ENCODE results near the gene FLRT3.

Gene FLRT3

DNA sequence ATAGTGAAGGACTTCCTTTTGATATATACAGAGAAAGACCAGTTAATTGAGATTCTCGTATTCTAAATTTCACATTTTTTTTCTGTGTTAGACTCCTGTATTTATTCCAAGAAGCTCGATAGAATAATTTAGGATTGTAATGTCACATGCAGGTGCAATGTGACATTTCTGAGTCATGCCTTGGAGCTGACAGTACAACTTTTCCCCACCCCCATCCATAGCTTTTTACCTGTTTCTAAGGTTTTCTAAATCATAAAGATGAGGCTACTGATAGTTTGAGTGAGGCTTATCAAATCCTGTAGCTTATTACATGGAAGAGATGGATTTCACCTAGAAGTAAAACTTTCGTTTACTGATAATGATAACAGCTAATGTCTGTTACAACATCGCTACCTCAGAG lies 37.6 kb downstream of the FLRT3 start:
- H3K9me3 ChIP-seq (ENCODE audit: control insufficient read depth, low read length): no peaks in the 10 kb centered on the region
- H3K27me3 ChIP-seq (replicated peaks; ENCODE audit: control insufficient read depth, insufficient read depth, low read length, poor library complexity, severe bottlenecking): no peaks in the 10 kb centered on the region
- no peak overlapping the region for H3K4me3 ChIP-seq (ENCODE audit: insufficient read depth, low read depth, low read length, poor library complexity, severe bottlenecking)
- no peak overlapping the region for H3K27ac ChIP-seq (ENCODE audit: insufficient read depth, low read length, poor library complexity, severe bottlenecking)
- no peak for DNase-seq
- H3K4me1 ChIP-seq (ENCODE audit: control insufficient read depth, insufficient read depth, low read length, poor library complexity, severe bottlenecking): no peaks in the 10 kb centered on the region
- no peaks in the 10 kb centered on the region for H3K36me3 ChIP-seq (ENCODE audit: control insufficient read depth, insufficient read depth, low read length)

DNA sequence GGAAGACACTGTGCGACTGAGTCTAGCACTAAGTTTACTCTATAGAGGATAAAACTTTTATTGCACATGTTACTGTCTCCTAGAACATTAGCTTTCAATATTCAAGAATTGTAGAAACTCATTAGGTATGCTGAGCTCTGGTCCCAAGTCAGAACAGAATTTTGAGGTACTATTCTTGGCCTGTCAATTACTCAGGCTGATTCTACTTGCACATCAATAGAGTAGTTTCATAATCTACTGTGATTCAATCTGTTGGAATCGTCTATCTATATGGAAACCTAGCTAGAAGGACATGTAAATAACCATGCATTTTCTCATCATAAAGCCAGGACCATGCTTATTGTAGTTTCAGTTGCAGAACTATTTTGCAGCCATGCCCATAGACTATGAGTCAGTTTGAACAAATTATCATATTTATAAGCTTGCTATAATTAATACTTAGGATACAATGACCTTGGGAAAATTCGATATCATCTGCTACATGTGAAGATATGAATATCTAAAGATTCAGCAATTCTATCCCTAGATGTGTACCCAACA lies 41.6 kb downstream of the FLRT3 start:
- Histone ChIP-seq H3K9me3 (ENCODE audit: control insufficient read depth, low read length) (no peaks in the 10 kb centered on the region), H3K4me3 (ENCODE audit: insufficient read depth, low read depth, low read length, poor library complexity, severe bottlenecking) (no peak overlapping the region), H3K27ac (ENCODE audit: insufficient read depth, low read length, poor library complexity, severe bottlenecking) (no peak overlapping the region), H3K27me3 (replicated peaks; ENCODE audit: control insufficient read depth, insufficient read depth, low read length, poor library complexity, severe bottlenecking) (no peaks in the 10 kb centered on the region), H3K36me3 (ENCODE audit: control insufficient read depth, insufficient read depth, low read length) (no peaks in the 10 kb centered on the region), H3K4me1 (ENCODE audit: control insufficient read depth, insufficient read depth, low read length, poor library complexity, severe bottlenecking) (no peaks in the 10 kb centered on the region)
- DNase-seq: no peak

DNA sequence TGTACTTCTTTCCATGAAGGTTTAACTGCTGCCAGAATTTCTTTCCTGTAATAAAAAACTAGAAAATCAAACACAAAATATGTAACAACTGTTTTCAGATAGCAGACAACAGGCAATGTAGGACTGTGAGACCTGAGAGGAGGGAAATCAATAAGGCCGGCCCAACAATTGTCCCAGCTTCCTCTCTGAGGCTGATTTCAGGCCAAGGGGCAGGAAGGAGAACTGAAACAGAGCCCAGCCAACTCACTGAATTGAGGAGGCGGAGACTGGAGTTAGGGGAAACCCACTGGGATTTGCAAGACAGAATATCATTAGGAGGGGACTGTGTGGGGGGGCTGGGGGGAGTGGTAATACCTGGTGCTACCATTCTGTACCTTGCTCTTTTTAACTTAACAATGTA lies 42.2 kb downstream of the FLRT3 start:
- H3K27me3 ChIP-seq (replicated peaks; ENCODE audit: control insufficient read depth, insufficient read depth, low read length, poor library complexity, severe bottlenecking): no peaks in the 10 kb centered on the region
- H3K9me3 ChIP-seq (ENCODE audit: control insufficient read depth, low read length): no peaks in the 10 kb centered on the region
- H3K4me1 ChIP-seq (ENCODE audit: control insufficient read depth, insufficient read depth, low read length, poor library complexity, severe bottlenecking): no peaks in the 10 kb centered on the region
- H3K36me3 ChIP-seq (ENCODE audit: control insufficient read depth, insufficient read depth, low read length): no peaks in the 10 kb centered on the region
- H3K4me3 ChIP-seq (ENCODE audit: insufficient read depth, low read depth, low read length, poor library complexity, severe bottlenecking): no peak overlapping the region
- H3K27ac ChIP-seq (ENCODE audit: insufficient read depth, low read length, poor library complexity, severe bottlenecking): no peak overlapping the region
- no peak for DNase-seq

GRCh38 chr20:14291502-14291901 lies 45.9 kb downstream of the FLRT3 start:
- no peak for DNase-seq
- Histone ChIP-seq H3K36me3 (ENCODE audit: control insufficient read depth, insufficient read depth, low read length) (no peaks in the 10 kb centered on the region), H3K9me3 (ENCODE audit: control insufficient read depth, low read length) (no peaks in the 10 kb centered on the region), H3K27ac (ENCODE audit: insufficient read depth, low read length, poor library complexity, severe bottlenecking) (no peak overlapping the region), H3K27me3 (replicated peaks; ENCODE audit: control insufficient read depth, insufficient read depth, low read length, poor library complexity, severe bottlenecking) (no peaks in the 10 kb centered on the region), H3K4me1 (ENCODE audit: control insufficient read depth, insufficient read depth, low read length, poor library complexity, severe bottlenecking) (no peaks in the 10 kb centered on the region), H3K4me3 (ENCODE audit: insufficient read depth, low read depth, low read length, poor library complexity, severe bottlenecking) (no peak overlapping the region)

- no peaks in the 10 kb centered on the region for H3K4me1 ChIP-seq (ENCODE audit: control insufficient read depth, insufficient read depth, low read length, poor library complexity, severe bottlenecking)
- H3K4me3 ChIP-seq (ENCODE audit: insufficient read depth, low read depth, low read length, poor library complexity, severe bottlenecking): no peak overlapping the region
- H3K27ac ChIP-seq (ENCODE audit: insufficient read depth, low read length, poor library complexity, severe bottlenecking): no peak overlapping the region
- DNase-seq: no peak
- H3K9me3 ChIP-seq (ENCODE audit: control insufficient read depth, low read length): no peaks in the 10 kb centered on the region
- no peaks in the 10 kb centered on the region for H3K27me3 ChIP-seq (replicated peaks; ENCODE audit: control insufficient read depth, insufficient read depth, low read length, poor library complexity, severe bottlenecking)
- no peaks in the 10 kb centered on the region for H3K36me3 ChIP-seq (ENCODE audit: control insufficient read depth, insufficient read depth, low read length)
Observed at GRCh38 chr20:14288341-14289330, 48.8 kb downstream of the FLRT3 start.

DNA sequence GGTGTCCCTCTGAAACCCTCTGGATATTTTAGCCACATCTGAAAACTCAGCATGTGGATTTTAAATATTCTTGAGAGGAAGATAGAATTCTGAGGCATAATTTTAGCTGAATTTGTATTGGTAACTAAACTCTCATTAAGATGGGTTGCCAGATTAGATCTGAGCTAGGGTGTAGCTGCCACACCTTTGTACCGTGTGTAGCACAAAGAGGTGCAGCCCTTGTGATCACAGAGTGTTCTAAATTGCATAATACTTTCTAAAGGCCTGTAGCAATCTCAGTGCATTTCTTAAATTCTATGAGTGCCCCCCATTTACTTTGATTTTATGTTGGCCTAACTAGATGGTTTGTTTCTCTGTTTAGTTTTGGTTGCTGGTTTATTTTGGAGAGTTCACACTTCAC lies 53.0 kb downstream of the FLRT3 start:
- Histone ChIP-seq H3K27ac (ENCODE audit: insufficient read depth, low read length, poor library complexity, severe bottlenecking) (no peak overlapping the region), H3K36me3 (ENCODE audit: control insufficient read depth, insufficient read depth, low read length) (no peaks in the 10 kb centered on the region), H3K27me3 (replicated peaks; ENCODE audit: control insufficient read depth, insufficient read depth, low read length, poor library complexity, severe bottlenecking) (no peaks in the 10 kb centered on the region), H3K4me3 (ENCODE audit: insufficient read depth, low read depth, low read length, poor library complexity, severe bottlenecking) (no peak overlapping the region), H3K9me3 (ENCODE audit: control insufficient read depth, low read length) (no peaks in the 10 kb centered on the region), H3K4me1 (ENCODE audit: control insufficient read depth, insufficient read depth, low read length, poor library complexity, severe bottlenecking) (no peaks in the 10 kb centered on the region)
- DNase-seq: no peak

- no peaks in the 10 kb centered on the region for H3K27me3 ChIP-seq (replicated peaks; ENCODE audit: control insufficient read depth, insufficient read depth, low read length, poor library complexity, severe bottlenecking)
- no peak overlapping the region for H3K27ac ChIP-seq (ENCODE audit: insufficient read depth, low read length, poor library complexity, severe bottlenecking)
- no peak overlapping the region for H3K4me3 ChIP-seq (ENCODE audit: insufficient read depth, low read depth, low read length, poor library complexity, severe bottlenecking)
- no peaks in the 10 kb centered on the region for H3K36me3 ChIP-seq (ENCODE audit: control insufficient read depth, insufficient read depth, low read length)
- no peaks in the 10 kb centered on the region for H3K9me3 ChIP-seq (ENCODE audit: control insufficient read depth, low read length)
- DNase-seq: no peak
- H3K4me1 ChIP-seq (ENCODE audit: control insufficient read depth, insufficient read depth, low read length, poor library complexity, severe bottlenecking): no peaks in the 10 kb centered on the region
Observed at GRCh38 chr20:14282140-14282539, 55.3 kb downstream of the FLRT3 start.

Measured in effector memory CD4-positive, alpha-beta T cell (primary cell).